ENCODE results near the gene TAMM41.

DNA sequence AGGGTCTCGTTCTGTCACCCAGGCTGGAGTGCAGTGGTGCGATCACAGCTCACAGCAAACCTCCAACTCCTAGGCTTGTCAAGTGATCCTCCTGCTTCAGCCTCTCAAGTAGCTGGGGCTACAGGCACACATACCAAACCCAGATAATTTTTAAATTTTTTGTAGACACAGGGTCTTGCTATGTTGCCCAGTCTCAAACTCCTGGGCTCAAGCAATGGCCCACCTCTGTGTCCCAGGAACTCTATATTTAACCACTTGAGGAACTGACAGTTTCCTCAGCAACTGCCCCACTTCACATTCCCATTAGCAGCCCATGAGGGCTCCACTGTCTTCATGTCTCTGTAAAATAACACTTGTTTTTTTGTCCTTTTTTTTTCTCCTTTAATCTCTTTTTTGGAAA is 68.4 kb downstream of the TAMM41 start:
- TF ChIP-seq CTCF (conservative IDR thresholded peaks at IDR 0.05 in 1 of 2, IDR thresholded peaks at IDR 0.05 in 1 of 2; ENCODE audit: low read depth in 1 of 2, low read length in 2 of 2) (no peak), EZH2 (IDR thresholded peaks at IDR 0.05; ENCODE audit: low read length, missing control alignments) (no peak)
